GM23248 (cell line): ENCODE results near the gene EMSY. TPM values are rescaled to one million over a fixed set of nuclear protein-coding genes. Genes with fewer than 3 reads are reported as not detected.

Source experiments
- DNase-seq: peaks from one replicate; pipeline ENCODE4 v3.0.0-alpha.2; 2015
- H2AFZ ChIP-seq: fragments of 200-600 bp; sonication (generic); 2 replicates; pipeline ENCODE4 v1.6.1; 2016; ENCODE audit warnings: antibody characterized with exemption
- H3F3A ChIP-seq: fragments of 200-600 bp; sonication (generic); 2 replicates; pipeline ENCODE4 v1.6.1; 2016; ENCODE audit warnings: mild to moderate bottlenecking, antibody characterized with exemption, mixed run types; ENCODE audit not compliant: insufficient read depth
- H3K27ac ChIP-seq: fragments of 200-600 bp; sonication (generic); 2 replicates; pipeline ENCODE4 v1.5.1; 2016; ENCODE audit warnings: mild to moderate bottlenecking
- H3K27me3 ChIP-seq: fragments of 200-600 bp; sonication (generic); replicated peaks from 2 replicates; pipeline ENCODE4 v1.6.1; 2016; ENCODE audit warnings: mild to moderate bottlenecking; ENCODE audit not compliant: insufficient read depth
- H3K36me3 ChIP-seq: fragments of 200-600 bp; sonication (generic); 2 replicates; pipeline ENCODE4 v1.6.1; 2016; ENCODE audit warnings: low read depth, mild to moderate bottlenecking
- H3K4me1 ChIP-seq: fragments of 200-600 bp; sonication (generic); 2 replicates; pipeline ENCODE4 v1.6.1; 2016; ENCODE audit warnings: mild to moderate bottlenecking; ENCODE audit not compliant: insufficient read depth
- H3K4me2 ChIP-seq: fragments of 200-600 bp; sonication (generic); one replicate; pipeline ENCODE4 v1.6.1; 2016; ENCODE audit warnings: mild to moderate bottlenecking; ENCODE audit not compliant: unreplicated experiment
- H3K4me3 ChIP-seq: fragments of 200-600 bp; sonication (generic); 2 replicates; pipeline ENCODE4 v1.5.1; 2016; ENCODE audit warnings: mild to moderate bottlenecking
- H3K79me2 ChIP-seq: fragments of 200-600 bp; sonication (generic); 2 replicates; pipeline ENCODE4 v1.6.1; 2016; ENCODE audit warnings: mild to moderate bottlenecking; ENCODE audit not compliant: insufficient read depth
- H3K9ac ChIP-seq: fragments of 200-600 bp; sonication (generic); 2 replicates; pipeline ENCODE4 v1.6.1; 2016; ENCODE audit warnings: mild to moderate bottlenecking
- H3K9me2 ChIP-seq: fragments of 200-600 bp; sonication (generic); 2 replicates; pipeline ENCODE4 v1.6.1; 2016; ENCODE audit warnings: mixed run types, mild to moderate bottlenecking, moderate library complexity; ENCODE audit not compliant: insufficient read depth
- H3K9me3 ChIP-seq: fragments of 200-600 bp; sonication (generic); one replicate; pipeline ENCODE4 v1.6.1; 2017; ENCODE audit warnings: low read depth
- H4K20me1 ChIP-seq: fragments of 200-600 bp; sonication (generic); 2 replicates; pipeline ENCODE4 v1.6.0; 2016; ENCODE audit not compliant: insufficient read depth
- EZH2 ChIP-seq: fragments of 200-600 bp; sonication (generic); IDR thresholded peaks from 2 replicates; pipeline ENCODE4 v1.6.1; 2018; ENCODE audit warnings: antibody characterized with exemption, mild to moderate bottlenecking; ENCODE audit not compliant: insufficient read depth, poor library complexity, severe bottlenecking
- EZH2phosphoT487 ChIP-seq: fragments of 200-600 bp; sonication (generic); IDR thresholded peaks from 2 replicates; pipeline ENCODE4 v1.6.1; 2018; ENCODE audit warnings: antibody characterized with exemption, moderate library complexity, mild to moderate bottlenecking, low read depth; ENCODE audit not compliant: insufficient read depth
- WGBS, 2 experiments: methylation state at CpG; one replicate each; pipeline ENCODE4 v1.1.6; 2015 to 2017; ENCODE audit warnings: low lambda C conversion rate in 2 of 2, low coverage in 1 of 2; ENCODE audit errors: missing lambda C conversion rate in 2 of 2; 5-methylcytosine and 5-hydroxymethylcytosine counted together
- in situ Hi-C: fragments of 300-500 bp; cut with MboI; formaldehyde crosslinking; loops from 2 replicates; pipeline ENCODE4 v1.15.0; 2020
- polyA plus RNA-seq: library from polyadenylated mRNA; unstranded; fragments of >200 nt; fragmentation: Nextera tagmentation; extraction: Ambion mirVana; gene quantifications from 2 replicates; pipeline ENCODE4 v1.2.1, GENCODE V29; 2016
- total RNA-seq: library from RNA; depleted of rRNA; stranded (reverse); fragments of >200 nt; shearing (Covaris generic); gene quantifications from 2 replicates; pipeline ENCODE4 v1.2.3, GENCODE V29; 2014

EMSY gene
- total and polyA plus RNA-seq, 2 experiments from 2014 or later = 10.9 to 14.6 TPM

- Histone ChIP-seq H3K4me3 (no peak overlapping the region), H3K9me2 (no peaks in the 10 kb centered on the region), H3K36me3 (peaks cover 21% of the 10 kb centered on the region; the same call in 1 of the 2 replicates), H3K27ac (no peak overlapping the region), H3K79me2 (peaks cover 13% of the 10 kb centered on the region), H2AFZ (no peak overlapping the region), H4K20me1 (no peaks in the 10 kb centered on the region), H3K27me3 (no peaks in the 10 kb centered on the region), H3K4me1 (peaks cover 15% of the 10 kb centered on the region), H3F3A (no peaks in the 10 kb centered on the region), H3K4me2 (no peak overlapping the region), H3K9ac (no peak overlapping the region), H3K9me3 (no peaks in the 10 kb centered on the region)
- in situ Hi-C loops = no loop called here
- TF ChIP-seq EZH2phosphoT487 = no peak
- no peak for TF ChIP-seq EZH2
- peak; percentile 7 for DNase-seq
Observed at GRCh38 chr11:76455931-76456330, 11.1 kb downstream of the EMSY start.

DNA sequence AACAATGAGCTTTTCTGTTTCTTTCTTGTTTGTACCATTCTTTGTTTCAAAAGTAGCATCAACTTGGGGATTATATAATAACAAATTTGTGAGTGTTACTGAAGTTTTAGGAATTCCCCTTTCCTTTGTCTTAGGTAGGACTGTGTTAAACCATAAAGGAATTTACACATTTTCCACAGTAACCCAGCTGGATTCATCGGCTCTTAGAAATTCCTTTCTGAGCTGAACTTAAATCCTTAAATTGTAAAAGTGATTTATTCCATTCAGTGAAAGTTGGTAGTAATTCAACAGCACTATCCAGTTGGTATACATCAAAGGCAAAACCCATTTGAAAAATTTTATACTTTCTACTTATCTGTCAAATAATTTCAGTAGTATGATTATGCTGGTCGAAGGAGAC, 11.8 kb downstream of the EMSY start:
- 85 to 88% methylated on average over 2 of the region's 2 CpGs for WGBS, 2 experiments
- Histone ChIP-seq H3K79me2 (peaks cover 13% of the 10 kb centered on the region; the same call in 1 of the 2 replicates), H3K27me3 (no peaks in the 10 kb centered on the region), H3K4me3 (no peak overlapping the region), H3K4me2 (no peak overlapping the region), H3K27ac (no peak overlapping the region), H4K20me1 (no peaks in the 10 kb centered on the region), H3K4me1 (peaks cover 15% of the 10 kb centered on the region), H3F3A (no peaks in the 10 kb centered on the region), H3K9ac (no peak overlapping the region), H3K9me2 (no peaks in the 10 kb centered on the region), H3K36me3 (peaks cover 21% of the 10 kb centered on the region; the same call in 1 of the 2 replicates), H2AFZ (no peak overlapping the region), H3K9me3 (no peaks in the 10 kb centered on the region)
- in situ Hi-C loops = no loop called here
- TF ChIP-seq EZH2phosphoT487 = no peak
- no peak for TF ChIP-seq EZH2
- no peak for DNase-seq

GRCh38 chr11:76459299-76459698, 14.5 kb downstream of the EMSY start:
- WGBS, 2 experiments = 86 to 90% methylated on average over 4 of the region's 4 CpGs
- no peak overlapping the region for H3K4me2 ChIP-seq
- H3F3A ChIP-seq = no peaks in the 10 kb centered on the region
- H3K9me2 ChIP-seq = no peaks in the 10 kb centered on the region
- peaks cover 15% of the 10 kb centered on the region for H3K4me1 ChIP-seq
- TF ChIP-seq EZH2 (no peak), EZH2phosphoT487 (no peak)
- H3K4me3 ChIP-seq = no peak overlapping the region
- peaks cover 19% of the 10 kb centered on the region; the same call in 1 of the 2 replicates for H3K36me3 ChIP-seq
- peaks cover 9% of the 10 kb centered on the region; the same call in 1 of the 2 replicates for H3K79me2 ChIP-seq
- in situ Hi-C loops = no loop called here
- H3K9me3 ChIP-seq = no peaks in the 10 kb centered on the region
- no peak overlapping the region for H2AFZ ChIP-seq
- peak; percentile 2 for DNase-seq
- H3K27ac ChIP-seq = no peak overlapping the region
- H3K9ac ChIP-seq = no peak overlapping the region
- no peaks in the 10 kb centered on the region for H3K27me3 ChIP-seq
- H4K20me1 ChIP-seq = no peaks in the 10 kb centered on the region

DNA sequence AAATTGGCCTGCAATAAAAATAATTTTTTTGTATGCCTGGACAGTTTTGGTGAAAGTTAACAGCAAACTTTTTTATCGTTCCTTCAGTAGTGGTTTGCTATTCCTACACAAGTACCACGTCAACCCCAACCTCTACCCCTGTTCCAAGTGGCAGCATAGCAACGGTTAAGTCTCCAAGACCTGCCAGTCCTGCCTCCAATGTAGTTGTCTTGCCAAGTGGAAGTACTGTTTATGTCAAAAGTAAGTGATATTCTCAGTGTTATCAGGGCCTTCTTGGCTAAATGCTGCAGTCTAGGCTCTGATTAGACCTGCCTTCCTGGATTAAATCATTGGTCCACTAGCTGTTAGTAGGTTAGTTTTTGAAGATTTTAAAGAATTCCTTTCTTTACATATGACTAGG, 15.0 kb downstream of the EMSY start:
- 94 to 96% methylated on average over 3 of the region's 3 CpGs for WGBS, 2 experiments
- H3K9me2 ChIP-seq = no peaks in the 10 kb centered on the region
- H2AFZ ChIP-seq = no peak overlapping the region
- no peak overlapping the region for H3K27ac ChIP-seq
- H3K4me2 ChIP-seq = no peak overlapping the region
- H3K79me2 ChIP-seq = peaks cover 9% of the 10 kb centered on the region; the same call in 1 of the 2 replicates
- in situ Hi-C loops = no loop called here
- peaks cover 21% of the 10 kb centered on the region; the same call in 1 of the 2 replicates for H3K36me3 ChIP-seq
- H3K9me3 ChIP-seq = no peaks in the 10 kb centered on the region
- no peaks in the 10 kb centered on the region for H4K20me1 ChIP-seq
- TF ChIP-seq EZH2 = no peak
- no peak for TF ChIP-seq EZH2phosphoT487
- DNase-seq = no peak
- H3K4me1 ChIP-seq = peaks cover 13% of the 10 kb centered on the region
- no peak overlapping the region for H3K9ac ChIP-seq
- no peaks in the 10 kb centered on the region for H3K27me3 ChIP-seq
- no peak overlapping the region for H3K4me3 ChIP-seq
- H3F3A ChIP-seq = no peaks in the 10 kb centered on the region

DNA sequence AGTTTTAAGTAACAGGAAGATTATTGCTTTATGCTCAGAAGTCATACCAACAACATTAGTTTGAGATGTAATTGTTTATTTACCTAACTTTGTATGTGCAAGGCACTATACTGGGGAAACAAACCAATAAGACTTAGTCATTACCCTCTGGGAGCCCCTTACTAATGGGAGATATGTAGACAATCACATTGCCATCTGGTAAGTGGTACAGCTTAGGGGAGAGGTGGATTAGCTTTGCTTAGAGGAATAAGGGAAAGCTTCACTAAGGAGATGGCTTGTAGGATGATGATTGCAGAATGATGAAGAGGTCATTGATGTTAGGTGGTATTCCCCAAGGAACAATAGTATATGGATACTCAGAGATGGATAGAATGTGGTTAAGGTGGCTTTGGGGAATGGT, 17.5 kb downstream of the EMSY start:
- Histone ChIP-seq H3F3A (no peaks in the 10 kb centered on the region), H4K20me1 (no peaks in the 10 kb centered on the region), H3K4me1 (no peaks in the 10 kb centered on the region), H3K9me3 (no peaks in the 10 kb centered on the region), H3K27me3 (no peaks in the 10 kb centered on the region), H3K36me3 (peaks cover 17% of the 10 kb centered on the region; the same call in 1 of the 2 replicates), H2AFZ (no peak overlapping the region), H3K4me3 (no peak overlapping the region), H3K79me2 (peaks cover 9% of the 10 kb centered on the region; the same call in 1 of the 2 replicates), H3K27ac (no peak overlapping the region), H3K4me2 (no peak overlapping the region), H3K9me2 (no peaks in the 10 kb centered on the region), H3K9ac (no peak overlapping the region)
- in situ Hi-C loops = no loop called here
- TF ChIP-seq EZH2phosphoT487 = no peak
- no peak for TF ChIP-seq EZH2
- no peak for DNase-seq
